ENCODE measurements around the gene TRPM3. TPM values are rescaled to one million over a fixed set of nuclear protein-coding genes. Genes with fewer than 3 reads are reported as not detected.

TRPM3 gene
- total RNA-seq, 4 donors from 2014 or later: 5.2 to 8.1 (median 7.3) TPM

GRCh38 chr9:70601000-70601951 is 520.1 kb downstream of the TRPM3 start:
- TF ChIP-seq POLR2A (IDR thresholded peaks at IDR 0.05) (peak in 1 of 2 donors; percentile 42), CTCF (IDR thresholded peaks at IDR 0.05) (peak in 1 of 5 experiments; percentile 16), EP300 (IDR thresholded peaks at IDR 0.05) (peak; percentile 78 to 94)

GRCh38 chr9:70600506-70600905 is 520.9 kb downstream of the TRPM3 start:
- no peak for TF ChIP-seq CTCF (IDR thresholded peaks at IDR 0.05)
- TF ChIP-seq POLR2A (IDR thresholded peaks at IDR 0.05): no peak
- no peak for TF ChIP-seq EP300 (IDR thresholded peaks at IDR 0.05)
- WGBS, 2 donors: 6 to 11% methylated on average over 1 of the region's 1 CpG
- no peaks in the 10 kb centered on the region for H3K27me3 ChIP-seq
- H3K36me3 ChIP-seq: peaks cover 0 to 9% (median 0%) of the 10 kb centered on the region in 3 donors
- H3K4me1 ChIP-seq: peaks cover 0 to 43% (median 15%) of the 10 kb centered on the region in 4 donors
- H3K9me3 ChIP-seq: no peaks in the 10 kb centered on the region
- H3K4me3 ChIP-seq: no peak overlapping the region
- peak in 1 of 2 donors; percentile 29 for DNase-seq (ENCODE audit: low spot score in 2 of 2)
- H3K27ac ChIP-seq: peak overlapping the region; percentile 72 to 97 (median 92)

More at GRCh38 chr9:70601000-70601951, 520.1 kb downstream of the TRPM3 start:
- Histone ChIP-seq H3K27ac (peak overlapping the region; percentile 72 to 97 (median 92)), H3K36me3 (peaks cover 0 to 9% (median 0%) of the 10 kb centered on the region in 3 donors), H3K27me3 (no peaks in the 10 kb centered on the region), H3K9me3 (no peaks in the 10 kb centered on the region), H3K4me1 (peaks cover 0 to 38% (median 15%) of the 10 kb centered on the region in 4 donors), H3K4me3 (peak overlapping the region in 2 of 4 donors; percentile 4 to 26)
- peak; percentile 91 to 93 for DNase-seq (ENCODE audit: low spot score in 2 of 2)
- WGBS, 2 donors: 17 to 25% methylated on average over 30 to 31 of the region's 31 CpGs

DNA sequence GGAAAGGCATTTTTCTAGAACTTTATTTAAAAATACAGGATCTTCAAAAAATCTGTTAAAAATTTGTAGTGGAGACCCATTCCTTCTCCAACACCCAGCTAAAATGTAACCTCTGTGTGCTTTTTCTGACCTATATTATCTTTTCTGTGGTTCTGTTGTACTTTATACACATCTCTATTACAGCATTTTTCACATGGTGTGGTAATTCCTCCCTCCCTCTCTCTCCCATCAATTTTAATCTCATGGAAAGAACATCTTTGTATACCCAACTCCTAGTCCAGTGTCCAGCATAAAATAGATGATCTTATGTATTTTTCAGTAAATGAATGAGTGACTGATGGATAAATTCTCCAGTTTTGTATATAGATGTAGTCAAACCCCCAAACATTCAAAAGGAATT is 523.5 kb downstream of the TRPM3 start:
- DNase-seq (ENCODE audit: low spot score in 2 of 2): no peak
- H3K9me3 ChIP-seq: no peaks in the 10 kb centered on the region
- H3K27me3 ChIP-seq: no peaks in the 10 kb centered on the region
- H3K27ac ChIP-seq: peak overlapping the region in 2 of 4 donors; percentile 41 to 97
- H3K4me1 ChIP-seq: peaks cover 0 to 62% (median 20%) of the 10 kb centered on the region in 4 donors
- no peaks in the 10 kb centered on the region for H3K36me3 ChIP-seq
- no peak overlapping the region for H3K4me3 ChIP-seq
- no peak for TF ChIP-seq POLR2A (IDR thresholded peaks at IDR 0.05)
- no peak for TF ChIP-seq CTCF (IDR thresholded peaks at IDR 0.05)
- TF ChIP-seq EP300 (IDR thresholded peaks at IDR 0.05): no peak

DNA sequence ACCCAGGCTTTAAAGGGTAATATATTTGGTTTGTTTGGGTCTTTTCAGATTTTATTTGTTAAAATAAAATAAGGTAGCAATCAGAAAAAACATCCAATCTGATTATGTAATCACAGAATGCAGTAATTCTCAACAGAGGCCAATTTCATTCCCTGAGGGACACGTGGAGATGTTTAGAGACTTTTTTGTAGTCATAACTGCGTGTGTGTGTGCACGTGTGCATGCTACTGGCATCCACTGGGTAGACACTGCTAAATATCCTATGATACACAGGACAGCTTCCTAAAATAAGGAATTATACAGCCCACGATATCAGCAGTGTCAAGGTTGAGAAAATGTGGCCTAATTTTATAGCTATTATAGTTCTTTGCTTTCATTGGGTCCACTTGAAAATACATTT is 526.2 kb downstream of the TRPM3 start:
- TF ChIP-seq POLR2A (IDR thresholded peaks at IDR 0.05) (no peak), CTCF (IDR thresholded peaks at IDR 0.05) (no peak), EP300 (IDR thresholded peaks at IDR 0.05) (peak in 1 of 2 donors; percentile 69)
- Histone ChIP-seq H3K36me3 (no peaks in the 10 kb centered on the region), H3K4me1 (peaks cover 0 to 54% (median 11%) of the 10 kb centered on the region in 4 donors), H3K4me3 (no peak overlapping the region), H3K27ac (peak overlapping the region in 3 of 4 donors; percentile 11 to 97 (median 76)), H3K9me3 (no peaks in the 10 kb centered on the region), H3K27me3 (no peaks in the 10 kb centered on the region)
- DNase-seq (ENCODE audit: low spot score in 2 of 2): no peak
- WGBS, 2 donors: 48 to 49% methylated on average over 4 of the region's 4 CpGs
